ENCODE measurements around the gene SNX17. TPM values are rescaled to one million over a fixed set of nuclear protein-coding genes. Genes with fewer than 3 reads are reported as not detected.

Gene SNX17
- polyA plus RNA-seq, 3 donors = 101 to 110 (median 101) TPM

DNA sequence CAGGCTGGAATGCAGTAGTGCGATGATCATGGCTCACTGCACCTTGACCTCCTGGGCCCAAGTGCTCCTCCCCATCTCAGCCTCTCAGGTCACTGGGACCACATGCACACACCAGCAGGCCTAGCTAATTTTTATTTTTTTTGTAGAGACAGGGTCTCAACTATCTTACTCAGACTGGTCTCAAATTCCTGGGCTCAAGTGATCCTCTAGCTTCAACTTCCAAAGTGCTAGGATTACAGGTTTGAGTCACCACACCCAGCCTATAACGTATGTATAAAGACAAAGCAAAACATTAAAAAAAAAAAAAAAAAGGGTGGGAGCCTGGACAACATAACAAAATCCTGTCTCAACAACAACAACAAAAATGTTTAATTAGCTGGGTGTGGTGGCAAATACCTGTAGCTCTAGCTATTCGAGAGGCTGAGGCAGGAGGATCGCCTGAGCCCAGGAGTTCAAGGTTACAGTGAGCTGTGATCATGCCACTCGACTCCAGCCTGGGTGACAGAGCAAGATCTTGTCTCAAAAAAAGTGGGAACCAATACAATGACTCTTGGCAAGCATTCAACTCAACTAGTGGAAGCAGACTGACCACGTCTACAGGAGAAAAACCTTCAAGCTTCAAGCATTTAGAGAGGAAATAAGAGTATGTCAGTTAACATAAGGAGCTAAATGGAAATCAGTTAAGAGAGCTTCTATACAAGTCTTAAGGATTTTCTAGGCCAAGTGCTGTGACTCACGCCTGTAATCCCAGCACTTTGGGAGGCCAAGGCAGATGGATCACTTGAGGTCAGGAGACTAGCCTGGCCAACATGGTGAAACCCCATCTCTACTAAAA is 16.4 kb upstream of the SNX17 start:
- peak in 1 of 11 donors; percentile 3 for DNase-seq (ENCODE audit: extremely low read depth in 1 of 11, low read depth in 9 of 11, low spot score in 4 of 11)

DNA sequence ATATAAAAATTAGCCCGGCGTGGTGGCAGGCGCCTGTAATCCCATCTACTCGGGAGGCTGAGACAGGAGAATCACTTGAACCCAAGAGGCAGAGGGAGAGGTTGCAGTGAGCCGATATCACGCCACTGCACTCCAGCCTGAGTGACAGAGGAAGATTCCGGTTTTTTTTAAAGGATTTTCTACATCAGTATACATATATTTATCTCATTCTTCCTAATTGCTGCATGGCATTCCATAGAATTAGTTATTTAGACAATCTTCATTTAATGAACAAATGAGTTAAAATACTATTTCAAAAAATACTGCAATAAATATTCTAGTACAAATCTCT is 15.9 kb upstream of the SNX17 start:
- DNase-seq (ENCODE audit: extremely low read depth in 1 of 11, low read depth in 9 of 11, low spot score in 4 of 11) = no peak

DNA sequence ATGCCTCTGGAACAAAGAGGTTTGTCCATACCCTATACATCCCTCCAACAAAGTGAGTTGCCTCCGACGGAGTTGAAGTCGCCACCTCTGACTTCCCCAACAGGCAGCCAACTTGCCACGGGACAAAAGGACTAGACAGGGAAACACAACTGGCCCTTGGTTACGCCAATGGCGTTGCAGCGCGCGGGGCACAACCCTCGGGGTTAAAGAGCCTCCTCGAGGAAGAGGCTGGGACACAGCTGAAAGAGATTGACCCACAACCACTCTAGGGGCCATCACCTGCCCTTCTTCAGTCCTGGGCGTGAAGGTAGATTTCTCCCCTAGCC is 14.4 kb upstream of the SNX17 start:
- DNase-seq (ENCODE audit: extremely low read depth in 1 of 11, low read depth in 9 of 11, low spot score in 4 of 11) = peak in 1 of 11 donors; percentile 5

DNA sequence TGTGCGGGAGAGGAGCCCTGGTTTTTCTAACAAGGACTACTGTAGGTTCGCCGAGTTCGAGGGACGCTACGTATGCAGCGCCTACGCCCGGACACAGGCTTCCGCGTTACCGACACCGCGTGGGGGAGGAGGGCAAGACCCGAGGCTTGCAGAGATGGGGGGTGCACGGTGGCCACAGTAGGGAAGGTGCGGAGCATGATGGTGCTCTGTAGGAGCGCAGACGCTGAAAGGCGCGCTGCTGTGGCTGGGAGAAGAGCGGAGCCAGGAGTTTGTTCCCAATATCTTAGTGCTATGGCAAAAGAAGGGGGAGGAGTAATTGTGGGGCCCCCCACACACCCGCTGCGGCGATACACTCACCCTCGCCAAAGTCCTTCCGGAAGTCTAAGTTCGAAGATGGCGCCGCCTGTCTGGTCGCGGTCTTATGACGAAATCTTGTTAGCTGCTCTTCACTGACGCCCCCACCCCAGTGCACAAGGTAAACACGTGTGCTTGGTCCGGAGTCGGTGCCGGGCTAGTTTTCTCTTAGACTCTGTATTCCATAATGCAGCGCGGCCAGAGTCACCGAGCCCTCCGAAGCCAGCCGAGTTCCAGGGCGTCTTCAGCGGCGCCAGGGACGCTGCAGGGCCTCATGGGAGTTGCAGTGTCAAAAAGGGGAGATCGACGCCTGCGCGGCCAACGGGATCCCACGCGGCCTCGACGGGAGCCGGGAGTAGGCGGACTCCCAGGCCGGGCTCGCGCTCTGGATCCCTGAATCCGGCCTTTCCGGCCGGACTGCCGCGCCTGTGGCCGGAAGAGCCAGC is 13.8 kb upstream of the SNX17 start, which contains the start of gene GTF3C2:
Gene GTF3C2, minus strand, starts transcription at position 383 of the 800 bp plus-strand sequence. CDS start 13,210 bp downstream, outside the sequence.
- DNase-seq (ENCODE audit: extremely low read depth in 1 of 11, low read depth in 9 of 11, low spot score in 4 of 11) = peak; percentile 91 to 98 (median 97)

DNA sequence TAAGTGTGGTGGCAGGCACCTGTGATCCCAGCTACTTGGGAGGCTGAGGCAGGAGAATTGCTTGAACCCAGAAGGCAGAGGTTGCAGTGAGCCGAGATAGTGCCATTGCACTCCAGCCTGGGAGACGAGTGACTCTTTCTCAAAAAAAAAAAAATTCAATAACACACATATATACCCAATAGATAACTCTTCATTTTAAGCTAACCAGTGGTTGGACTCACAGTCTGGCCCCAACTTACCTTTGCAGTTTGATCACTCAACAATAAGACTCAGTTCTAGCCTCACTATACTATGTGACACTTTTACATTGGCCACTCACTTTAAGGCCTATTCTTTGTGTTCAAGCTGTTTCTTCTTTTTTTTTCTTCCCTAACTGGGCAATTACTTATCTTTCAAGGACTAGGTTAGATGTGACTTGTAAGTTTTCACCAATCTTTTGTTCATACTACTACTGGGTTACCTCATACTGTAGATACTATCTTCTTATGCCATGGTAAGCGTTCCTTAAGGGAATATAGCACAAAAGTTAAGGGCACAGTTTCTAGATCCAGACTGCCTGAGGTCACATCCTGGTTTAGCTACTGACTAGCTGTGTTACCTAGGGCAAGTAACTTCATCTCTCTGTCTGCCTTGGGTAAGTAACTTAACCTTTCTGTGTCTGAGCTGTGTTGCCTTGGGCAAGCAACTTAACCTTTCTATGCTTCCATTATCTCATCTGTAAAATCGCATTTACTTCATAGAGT is 7.6 kb upstream of the SNX17 start:
- DNase-seq (ENCODE audit: extremely low read depth in 1 of 11, low read depth in 9 of 11, low spot score in 4 of 11) = no peak

DNA sequence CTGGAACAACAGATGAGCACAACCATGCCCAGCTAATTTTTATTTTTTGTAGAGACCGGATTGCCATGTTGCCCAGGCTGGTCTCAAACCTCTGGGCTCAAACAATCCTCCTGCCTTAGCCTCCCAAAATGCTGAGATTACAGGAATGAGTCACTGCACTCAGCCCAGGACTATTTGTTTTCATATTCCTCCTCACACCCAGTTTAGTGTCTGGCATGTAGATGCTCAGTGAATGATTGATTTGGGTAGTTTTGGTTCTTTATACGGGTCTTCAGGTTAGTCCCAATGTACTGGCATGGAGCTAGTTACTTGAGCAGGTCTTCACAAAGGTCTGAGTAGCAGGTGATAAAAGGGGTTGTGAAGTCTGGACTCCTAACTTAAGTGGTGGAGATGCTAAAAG is 6.5 kb upstream of the SNX17 start:
- DNase-seq (ENCODE audit: extremely low read depth in 1 of 11, low read depth in 9 of 11, low spot score in 4 of 11) = no peak

DNA sequence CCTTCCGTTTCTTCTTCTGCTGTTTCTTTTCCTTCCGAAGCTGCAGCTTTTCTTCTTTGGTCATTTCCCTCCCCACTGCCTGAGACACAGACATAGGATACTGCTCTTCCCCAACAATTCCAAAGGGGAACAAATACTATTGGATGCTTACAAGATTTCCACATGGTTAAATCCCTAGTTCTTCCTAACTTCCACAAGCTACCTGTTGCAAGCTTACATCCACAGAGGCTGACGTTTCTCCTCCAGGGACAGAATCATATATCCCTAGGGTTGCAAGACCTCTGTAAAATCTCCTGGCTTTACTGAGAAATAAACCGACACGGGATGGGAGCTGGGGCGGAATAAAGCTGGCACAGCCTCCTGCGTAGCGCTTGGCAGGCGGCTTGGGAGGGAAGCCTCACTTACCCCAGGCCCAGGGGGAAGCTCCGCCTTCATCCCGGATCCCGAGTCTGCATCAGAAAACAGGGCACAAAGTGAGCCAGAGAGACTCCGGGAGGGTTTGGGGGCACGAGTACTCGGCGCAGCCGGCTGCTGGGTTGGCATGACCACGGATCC is 868 bp upstream of the SNX17 start:
- no peak for DNase-seq (ENCODE audit: extremely low read depth in 1 of 11, low read depth in 9 of 11, low spot score in 4 of 11)

DNA sequence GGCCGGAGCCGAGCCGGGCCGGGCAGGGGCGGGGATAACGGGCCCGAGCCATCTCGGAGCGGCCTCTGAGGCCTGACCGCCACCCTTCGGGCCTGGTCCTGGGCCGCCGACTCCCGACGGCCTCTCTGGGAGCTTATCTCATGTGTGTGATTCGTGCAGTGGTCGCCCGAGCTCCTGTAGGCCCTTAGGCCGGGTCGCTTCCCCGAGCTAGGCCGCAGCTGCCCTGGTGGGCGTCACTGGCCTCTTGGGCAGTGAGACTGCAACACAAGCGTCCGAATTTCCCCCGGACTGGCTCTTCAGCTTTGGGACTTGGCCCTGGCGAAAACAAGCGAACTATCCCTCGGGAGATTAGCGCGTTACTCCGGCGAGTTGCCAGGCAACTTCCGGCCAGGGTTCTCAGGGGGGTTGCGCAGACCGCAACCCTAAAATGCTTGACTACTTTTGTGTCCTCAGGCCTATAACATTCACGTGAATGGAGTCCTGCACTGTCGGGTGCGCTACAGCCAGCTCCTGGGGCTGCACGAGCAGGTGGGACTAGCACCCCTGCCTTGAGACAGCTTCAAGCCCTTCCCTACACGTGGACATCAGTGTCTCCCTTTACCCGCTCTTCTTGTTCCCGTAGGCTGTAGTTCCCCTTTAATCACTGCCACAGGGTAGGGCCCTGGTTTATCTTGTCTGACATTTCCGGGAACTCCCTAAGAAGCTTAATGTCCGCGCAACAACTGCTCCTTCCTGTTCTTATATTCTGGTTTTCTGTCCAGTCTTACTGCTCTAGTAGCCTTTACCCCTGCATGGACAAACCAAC is 602 bp downstream of the SNX17 start:
- DNase-seq (ENCODE audit: extremely low read depth in 1 of 11, low read depth in 9 of 11, low spot score in 4 of 11) = no peak

DNA sequence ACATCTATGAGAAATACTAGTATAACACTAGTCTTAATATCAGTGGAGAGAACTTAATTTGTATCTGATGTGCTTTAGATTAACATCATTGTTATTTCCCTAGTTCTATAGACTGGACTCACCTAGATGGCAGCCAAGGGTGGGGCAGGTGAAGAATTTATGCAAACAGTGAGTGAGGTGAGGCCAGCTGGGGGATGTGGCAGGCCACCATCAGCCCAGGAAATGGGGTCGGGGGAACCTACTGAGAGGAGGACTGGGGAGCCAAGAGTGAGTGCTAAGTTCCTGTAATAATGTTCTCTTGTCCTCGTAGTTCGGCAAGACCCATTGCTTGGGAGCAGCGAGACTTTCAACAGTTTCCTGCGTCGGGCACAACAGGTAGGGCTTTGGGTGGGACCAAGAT is 2.5 kb downstream of the SNX17 start:
- DNase-seq (ENCODE audit: extremely low read depth in 1 of 11, low read depth in 9 of 11, low spot score in 4 of 11) = no peak

DNA sequence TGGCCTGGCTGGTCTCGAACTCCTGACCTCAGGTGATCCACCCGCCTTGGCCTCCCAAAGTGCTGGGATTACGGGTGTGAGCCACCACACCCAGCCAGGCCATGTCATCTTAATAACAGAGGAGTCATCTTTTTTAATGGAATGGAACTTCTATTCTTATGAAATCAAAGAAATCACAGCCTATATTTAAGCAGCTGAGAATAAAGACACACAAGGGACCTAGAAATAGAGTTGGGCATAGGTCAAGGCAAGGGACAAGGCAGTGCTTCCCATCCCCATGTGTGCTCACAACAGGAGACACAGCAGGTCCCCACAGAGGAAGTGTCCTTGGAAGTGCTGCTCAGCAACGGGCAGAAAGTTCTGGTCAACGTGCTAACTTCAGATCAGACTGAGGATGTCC is 3.2 kb downstream of the SNX17 start:
- no peak for DNase-seq (ENCODE audit: extremely low read depth in 1 of 11, low read depth in 9 of 11, low spot score in 4 of 11)

DNA sequence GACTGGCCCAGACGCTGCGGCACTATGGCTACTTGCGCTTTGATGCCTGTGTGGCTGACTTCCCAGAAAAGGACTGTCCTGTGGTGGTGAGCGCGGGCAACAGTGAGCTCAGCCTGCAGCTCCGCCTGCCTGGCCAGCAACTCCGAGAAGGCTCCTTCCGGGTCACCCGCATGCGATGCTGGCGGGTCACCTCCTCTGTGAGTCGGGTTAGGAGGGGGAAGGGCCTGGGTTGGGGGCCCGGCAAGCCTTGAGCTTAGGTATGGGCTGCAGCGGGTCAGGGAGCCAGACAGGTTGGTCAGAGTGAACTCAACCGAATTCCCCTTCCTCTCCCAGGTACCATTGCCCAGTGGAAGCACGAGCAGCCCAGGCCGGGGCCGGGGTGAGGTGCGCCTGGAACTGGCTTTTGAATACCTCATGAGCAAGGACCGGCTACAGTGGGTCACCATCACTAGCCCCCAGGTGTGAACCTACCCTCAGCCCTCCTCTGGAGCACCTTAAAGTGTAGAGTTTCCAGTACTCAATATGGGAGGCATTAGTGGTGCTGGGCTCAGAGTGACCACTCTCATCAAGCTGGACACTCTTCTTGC is 5.2 kb downstream of the SNX17 start:
- DNase-seq (ENCODE audit: extremely low read depth in 1 of 11, low read depth in 9 of 11, low spot score in 4 of 11) = no peak

DNA sequence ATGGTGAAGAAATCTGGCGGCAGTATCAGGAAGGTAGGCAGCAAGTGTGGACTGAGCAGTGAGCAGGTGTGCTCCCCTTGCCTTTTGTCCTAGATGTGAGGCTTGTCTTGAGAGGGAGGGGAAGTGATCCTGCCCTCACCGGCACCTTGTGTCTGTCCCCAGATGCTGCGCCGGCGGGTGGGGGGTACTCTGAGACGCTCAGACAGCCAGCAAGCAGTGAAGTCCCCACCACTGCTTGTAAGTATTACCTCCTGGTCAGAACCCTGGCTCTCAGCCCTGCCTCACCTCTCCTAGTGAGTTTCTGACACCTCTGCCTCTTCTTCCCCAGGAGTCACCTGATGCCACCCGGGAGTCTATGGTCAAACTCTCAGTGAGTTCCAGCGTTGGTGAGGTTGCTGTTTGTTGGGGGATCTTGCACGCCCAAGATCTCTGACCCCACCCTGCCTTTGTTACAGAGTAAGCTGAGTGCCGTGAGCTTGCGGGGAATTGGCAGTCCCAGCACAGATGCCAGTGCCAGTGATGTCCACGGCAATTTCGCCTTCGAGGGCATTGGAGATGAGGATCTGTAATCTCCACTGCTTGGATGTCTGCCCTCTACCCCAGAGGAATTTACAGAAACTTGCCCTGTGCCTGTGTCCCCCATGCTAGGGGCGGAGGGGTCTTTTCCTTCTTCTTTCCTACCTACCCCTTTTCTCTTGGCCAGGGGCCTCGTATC is 5.9 kb downstream of the SNX17 start:
- no peak for DNase-seq (ENCODE audit: extremely low read depth in 1 of 11, low read depth in 9 of 11, low spot score in 4 of 11)

DNA sequence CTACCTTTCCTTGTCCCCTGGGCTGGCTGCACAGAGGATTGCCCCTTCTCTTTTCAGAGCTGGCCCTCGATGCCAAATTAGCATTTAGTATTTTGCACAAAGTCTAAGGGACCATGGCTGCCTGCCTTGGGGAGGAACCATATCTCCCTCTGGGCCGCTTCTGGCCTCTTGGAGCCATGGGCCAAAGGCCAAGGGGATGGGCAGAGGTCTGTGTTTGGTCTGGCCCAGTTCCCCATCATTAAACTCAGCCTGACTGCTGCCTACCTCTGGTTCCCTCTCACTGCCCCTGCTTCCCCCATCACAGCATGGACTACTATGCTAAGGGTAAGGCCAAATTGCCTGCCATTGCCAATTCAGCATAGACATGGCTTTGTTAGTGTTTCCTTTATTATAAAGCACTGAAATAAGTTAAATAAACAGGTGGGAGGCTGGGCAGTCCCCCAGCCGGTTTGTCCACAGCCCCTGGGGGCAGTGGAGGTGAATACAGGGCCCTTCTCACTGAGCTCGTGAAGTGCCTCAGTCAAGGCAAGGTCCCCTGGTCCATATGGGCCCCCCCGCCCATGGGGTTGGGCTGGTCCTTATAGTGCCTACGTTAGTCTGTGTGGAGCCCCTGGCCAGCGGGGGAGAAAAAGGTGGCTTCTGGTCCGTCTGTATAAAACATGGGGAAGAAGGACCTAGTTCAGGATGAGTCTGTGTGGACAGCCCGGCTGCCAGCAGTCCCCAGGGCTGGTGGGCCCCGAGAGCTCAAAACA is 6.6 kb downstream of the SNX17 start:
- no peak for DNase-seq (ENCODE audit: extremely low read depth in 1 of 11, low read depth in 9 of 11, low spot score in 4 of 11)

DNA sequence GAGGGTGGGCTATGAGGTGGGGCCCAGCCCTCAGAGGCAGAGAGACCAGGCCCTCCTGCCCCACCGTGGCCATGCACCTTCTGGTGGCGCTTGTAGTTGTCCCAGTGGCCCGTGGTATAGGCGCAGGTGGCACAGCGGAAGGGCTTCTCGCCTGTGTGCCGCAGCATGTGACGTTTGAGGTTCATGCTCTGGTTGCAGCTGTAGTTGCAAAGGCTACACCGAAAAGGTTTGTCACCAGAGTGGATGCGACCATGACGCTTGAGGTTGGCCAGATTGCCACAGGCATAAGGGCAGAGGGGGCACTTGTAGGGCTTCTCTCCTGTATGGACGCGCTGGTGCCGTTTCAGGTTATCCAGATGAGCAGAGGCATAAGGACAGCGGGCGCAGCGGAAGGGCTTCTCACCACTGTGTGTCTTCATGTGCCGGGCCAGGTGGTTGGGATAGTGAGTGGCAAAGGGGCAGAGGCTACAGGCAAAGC is 7.2 kb downstream of the SNX17 start:
- DNase-seq (ENCODE audit: extremely low read depth in 1 of 11, low read depth in 9 of 11, low spot score in 4 of 11) = no peak

DNA sequence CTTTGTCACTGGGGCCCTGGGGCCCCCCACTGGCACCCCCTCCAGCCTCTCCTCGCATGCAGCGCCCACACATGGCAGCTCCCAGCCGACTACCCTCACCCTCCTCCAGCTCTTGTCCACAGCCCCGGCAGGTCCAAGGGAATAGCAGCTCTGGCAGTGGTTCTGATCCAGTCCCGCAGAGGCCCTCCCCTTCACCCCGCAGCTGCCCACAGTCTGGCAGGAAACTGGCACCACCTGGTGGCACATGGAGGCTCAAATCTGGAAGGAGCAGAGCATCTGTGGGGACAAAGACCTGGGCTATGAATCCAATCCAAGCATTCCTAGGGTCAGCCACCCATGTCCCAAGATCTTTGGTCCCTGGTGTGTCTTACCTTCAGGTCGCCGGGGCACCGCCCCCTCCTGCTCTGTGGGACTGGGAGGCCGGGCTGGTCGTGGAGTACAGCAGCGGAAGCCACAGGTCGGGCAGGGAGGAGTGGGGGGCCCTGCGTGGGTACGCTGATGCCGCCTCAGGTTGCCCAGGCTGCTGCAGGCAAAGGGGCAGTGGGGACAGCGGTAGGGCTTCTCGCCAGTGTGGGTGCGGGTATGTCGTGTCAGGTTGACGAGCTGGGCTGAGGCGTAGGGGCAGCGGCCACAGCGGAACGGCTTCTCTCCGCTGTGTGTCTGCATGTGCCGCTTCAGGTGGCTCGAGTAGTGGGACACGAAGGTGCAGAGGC is 7.8 kb downstream of the SNX17 start:
- no peak for DNase-seq (ENCODE audit: extremely low read depth in 1 of 11, low read depth in 9 of 11, low spot score in 4 of 11)

DNA sequence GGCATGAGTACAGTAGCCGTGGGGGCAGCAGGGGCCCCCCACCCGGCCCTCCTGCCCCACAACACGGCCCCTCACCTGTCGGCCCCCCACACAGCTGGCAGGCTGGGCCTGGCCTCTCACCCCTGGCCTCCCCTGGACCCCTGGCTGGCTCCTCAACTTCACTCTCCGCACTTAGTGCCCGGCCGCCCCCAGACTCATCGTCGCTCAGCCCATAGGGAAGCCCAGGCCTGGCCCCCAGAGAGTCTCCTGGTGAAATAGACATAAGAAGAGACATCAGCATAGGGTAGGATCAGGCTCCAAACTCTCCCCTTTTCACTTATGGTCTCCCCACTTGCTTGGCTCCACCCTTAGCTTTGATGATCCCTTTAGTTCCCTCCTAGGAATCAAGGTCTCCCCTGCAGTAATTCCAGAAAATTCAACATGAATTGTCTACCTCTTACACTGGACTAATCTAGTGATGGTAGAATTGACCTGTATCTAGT is 8.4 kb downstream of the SNX17 start:
- DNase-seq (ENCODE audit: extremely low read depth in 1 of 11, low read depth in 9 of 11, low spot score in 4 of 11) = no peak
